HT-29 (cell line): ENCODE measurements around the gene CELF2. TPM values are rescaled to one million over a fixed set of nuclear protein-coding genes. Genes with fewer than 3 reads are reported as not detected.
"Not testable (repeated sequence)": the region's sequence is repeated elsewhere in the genome, so short reads cannot be mapped to it uniquely, and the experiment has no call there.

Experiments
- DNase-seq: peaks from one replicate; pipeline ENCODE4 v3.0.0-alpha.2; 2015; ENCODE audit warnings: low spot score
- total RNA-seq: library from RNA; depleted of rRNA; stranded (reverse); fragments of >200 nt; shearing (Covaris generic); gene quantifications from 2 replicates; pipeline ENCODE4 v1.2.3, GENCODE V29; 2014

Gene CELF2
- total RNA-seq, 1 experiment from 2014 or later: not detected

DNA sequence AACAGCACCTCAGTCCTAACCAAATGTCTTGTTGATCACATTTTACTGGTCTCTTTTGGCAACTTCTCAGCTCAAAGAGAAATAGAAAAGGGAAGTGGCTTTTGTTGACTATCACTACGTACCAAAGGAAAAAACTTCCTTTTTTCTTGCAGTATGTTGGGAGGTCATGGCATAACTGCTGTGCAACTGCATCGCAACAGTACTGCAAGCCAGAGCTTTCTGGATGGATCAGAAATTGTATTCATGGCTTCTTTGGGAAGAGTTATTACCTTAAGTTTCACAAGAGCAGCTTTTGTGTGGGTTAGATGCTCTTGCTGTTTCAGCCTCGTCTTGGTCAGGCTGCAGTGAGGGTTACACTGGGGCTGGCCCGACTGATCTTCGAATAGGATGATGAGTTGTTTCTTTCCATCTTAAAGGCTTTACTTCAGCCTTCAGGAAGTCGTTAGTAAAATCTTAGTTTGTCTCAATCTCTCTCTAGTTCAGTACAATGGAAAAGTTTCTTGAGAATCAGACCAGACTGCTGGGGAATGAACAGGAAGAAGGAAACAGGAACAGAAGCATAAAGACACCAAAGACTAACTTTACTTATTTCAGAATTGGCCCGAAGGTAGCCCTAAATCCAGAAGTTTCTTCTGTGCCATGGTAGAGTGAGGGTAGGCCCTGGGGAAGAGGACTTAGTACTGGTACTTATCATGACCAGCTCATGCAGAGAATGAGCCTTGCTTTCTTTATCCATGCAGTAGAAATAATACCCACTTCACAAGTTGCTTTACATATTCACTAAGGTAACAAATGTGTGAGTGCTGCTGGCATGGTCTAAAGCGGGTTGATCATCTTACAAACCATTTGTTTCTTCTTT, 153.6 kb downstream of the CELF2 start:
- DNase-seq: no peak

DNA sequence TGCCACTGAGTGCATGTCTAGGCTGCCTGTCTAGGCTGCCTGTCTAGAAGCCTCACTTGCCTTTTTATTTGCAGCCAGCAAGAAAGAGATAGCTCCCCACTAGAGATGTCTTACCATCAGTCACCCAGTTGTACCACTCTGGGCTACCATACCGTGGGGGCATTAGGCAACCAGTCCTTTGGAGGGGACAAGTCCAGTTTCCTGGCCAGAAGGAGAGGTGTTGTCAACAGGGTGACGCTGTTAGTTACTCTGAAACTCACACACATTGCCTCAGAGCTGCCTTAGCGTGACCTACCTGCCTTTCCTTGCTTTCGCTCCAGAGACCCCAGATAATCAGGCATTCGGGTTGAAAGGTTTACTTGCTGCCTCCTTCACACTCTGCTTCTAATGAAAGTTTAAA, 155.4 kb downstream of the CELF2 start:
- no peak for DNase-seq

DNA sequence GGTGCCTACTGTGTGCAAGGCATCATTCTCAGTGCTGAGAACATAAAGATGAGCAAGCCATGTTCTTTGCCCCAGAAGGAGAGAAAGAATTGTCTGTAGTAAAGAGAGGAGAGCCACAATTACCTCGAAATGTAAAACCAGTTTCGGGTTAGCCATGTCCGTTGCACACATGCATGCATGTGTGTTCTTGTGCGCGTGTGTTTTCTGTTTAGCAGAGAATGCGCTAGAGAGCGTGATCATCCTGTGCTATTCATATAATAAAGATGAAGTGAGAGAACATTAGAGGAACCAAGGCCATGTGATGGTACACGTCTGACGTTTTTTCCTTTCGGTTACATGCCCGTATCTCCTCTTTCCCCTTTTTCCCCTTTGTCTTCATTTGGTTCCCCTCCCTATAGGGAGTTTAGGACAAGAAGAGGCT, 158.2 kb downstream of the CELF2 start:
- no peak for DNase-seq

DNA sequence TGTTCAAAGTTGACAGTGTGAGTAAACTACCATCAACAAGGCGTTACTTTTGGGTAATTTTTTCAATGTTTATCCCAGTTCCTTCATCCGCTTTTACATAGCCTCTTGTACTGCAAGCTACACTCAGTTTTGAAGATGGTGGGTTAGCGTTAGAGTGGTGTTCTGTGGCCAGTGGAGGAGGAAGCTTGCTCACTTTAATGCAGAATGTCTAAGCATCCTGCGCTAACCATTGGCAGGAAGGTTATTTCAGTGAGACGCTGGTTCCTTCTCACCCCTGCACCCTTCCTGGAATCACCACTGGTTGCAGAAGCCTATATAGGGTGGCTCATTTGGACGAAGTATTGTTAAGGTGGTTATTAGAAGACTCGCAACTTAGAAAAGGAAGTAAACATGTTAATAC, 159.1 kb downstream of the CELF2 start:
- DNase-seq: no peak

DNA sequence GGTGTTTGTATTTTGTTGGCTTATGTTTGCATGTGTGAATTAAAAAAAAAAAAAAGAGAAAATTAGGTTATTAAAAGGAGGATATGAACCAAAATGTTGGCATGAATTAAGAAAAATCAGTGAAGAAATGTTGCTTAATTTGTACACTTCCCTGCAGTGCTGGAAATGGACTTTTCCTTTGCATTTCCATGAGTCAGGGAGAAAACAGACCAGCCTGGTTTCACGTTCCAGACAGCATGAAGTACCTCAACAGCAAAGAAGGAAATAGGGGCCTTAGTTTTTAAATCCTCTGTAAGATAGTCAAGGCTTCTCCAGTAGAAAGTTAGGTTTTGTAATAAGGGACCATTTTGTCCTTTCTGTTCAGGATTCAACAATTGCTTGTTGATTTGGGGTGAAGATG, 159.7 kb downstream of the CELF2 start:
- DNase-seq: no peak

- DNase-seq: no peak
These were observed 160.3 kb downstream of the CELF2 start for GRCh38 chr10:11177926-11178471.

DNA sequence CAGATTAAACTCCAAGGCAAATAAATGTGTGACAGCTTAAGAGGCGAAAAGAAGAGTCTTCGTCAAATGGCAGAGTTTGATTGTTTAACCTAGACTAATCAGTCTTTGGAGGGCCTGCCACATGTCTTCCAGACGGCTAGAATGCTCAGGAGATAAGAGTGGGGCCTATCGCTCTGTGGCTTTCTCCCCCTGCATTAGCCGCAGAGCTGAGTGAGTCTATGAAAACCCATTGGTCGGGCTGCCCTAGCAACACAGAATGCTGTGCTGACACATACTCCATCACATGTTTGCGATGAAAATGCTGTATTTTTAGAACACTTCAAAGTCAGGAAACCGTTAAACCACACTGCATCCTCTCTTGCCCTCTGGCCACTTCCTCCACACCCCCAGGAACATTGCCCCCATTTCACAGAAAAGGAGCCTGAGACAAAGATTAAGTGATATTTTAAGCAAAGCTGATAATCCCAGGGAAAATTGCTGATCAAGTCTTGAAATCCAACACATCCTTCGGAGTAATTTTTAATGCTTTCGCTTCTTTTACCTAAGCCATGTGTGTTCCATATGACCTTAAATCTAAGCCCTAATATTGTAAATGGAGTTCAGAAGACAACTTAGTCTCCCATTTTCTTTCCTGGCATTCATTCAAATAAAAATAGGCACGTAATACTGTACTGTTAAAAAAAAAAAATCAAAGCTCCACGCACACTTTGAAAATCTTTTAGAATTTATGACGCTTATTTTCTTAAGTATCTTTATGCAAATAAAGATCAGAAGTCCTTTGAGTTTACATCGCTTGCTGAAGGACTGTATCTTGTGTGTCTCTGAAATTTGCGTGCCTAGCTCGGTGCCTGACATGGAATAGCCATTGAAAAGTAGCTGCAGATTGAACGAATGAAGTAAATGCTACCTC, 161.2 kb downstream of the CELF2 start:
- DNase-seq: no peak

- DNase-seq: no peak
These were observed 161.9 kb downstream of the CELF2 start for GRCh38 chr10:11179516-11180105.

GRCh38 chr10:11180228-11180627, 162.6 kb downstream of the CELF2 start:
- DNase-seq: no peak

- no peak for DNase-seq
These were observed 164.3 kb downstream of the CELF2 start for GRCh38 chr10:11181978-11182377.

- no peak for DNase-seq
These were observed 165.3 kb downstream of the CELF2 start for GRCh38 chr10:11183015-11183414.

DNA sequence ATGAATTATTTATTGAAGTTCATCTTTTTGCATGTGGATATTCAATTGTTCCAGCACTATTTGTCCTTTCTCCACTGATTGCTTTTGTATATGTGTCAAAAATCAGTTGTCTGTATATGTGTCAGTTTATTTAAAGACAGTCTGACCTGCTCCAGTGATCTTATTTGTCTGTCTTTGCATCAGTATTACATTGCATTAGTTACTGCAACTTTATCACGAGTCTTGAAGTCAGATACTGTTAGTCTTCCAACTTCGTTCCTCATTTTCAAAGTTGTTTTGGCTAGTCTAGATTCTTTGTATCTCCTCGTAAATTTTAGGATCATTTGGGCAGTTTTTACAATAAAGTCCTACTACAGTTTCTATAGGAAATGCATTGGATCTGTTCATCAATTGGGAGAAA, 166.4 kb downstream of the CELF2 start:
- no peak for DNase-seq

- DNase-seq: not testable (repeated sequence)
These were observed 167.5 kb downstream of the CELF2 start for GRCh38 chr10:11185128-11185665.

- DNase-seq: no peak
These were observed 168.7 kb downstream of the CELF2 start for GRCh38 chr10:11186374-11186773.

GRCh38 chr10:11189582-11190376, 172.1 kb downstream of the CELF2 start:
- DNase-seq: no peak

- DNase-seq: no peak
These were observed 173.5 kb downstream of the CELF2 start for GRCh38 chr10:11191190-11191589.

DNA sequence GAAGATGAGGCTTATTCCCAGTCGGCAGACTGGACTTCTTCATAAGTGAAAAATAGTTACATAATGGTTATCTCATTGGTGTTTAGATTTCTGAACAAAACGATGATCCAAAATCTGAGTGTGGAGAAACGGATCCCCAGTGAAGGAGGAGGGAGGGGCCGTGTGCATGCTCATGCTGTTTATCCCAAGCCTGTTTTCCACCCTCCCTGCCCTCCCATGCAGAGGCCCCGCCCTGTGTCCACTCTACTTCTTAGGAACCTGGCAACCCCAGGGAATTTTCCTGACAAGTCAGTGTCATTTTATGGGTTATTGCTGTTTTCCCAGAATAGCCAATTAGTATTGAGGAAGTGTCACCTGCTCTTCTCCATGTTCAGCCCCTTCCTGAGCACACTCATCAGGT, 174.0 kb downstream of the CELF2 start:
- no peak for DNase-seq

- no peak for DNase-seq
These were observed 174.8 kb downstream of the CELF2 start for GRCh38 chr10:11192304-11193000.

DNA sequence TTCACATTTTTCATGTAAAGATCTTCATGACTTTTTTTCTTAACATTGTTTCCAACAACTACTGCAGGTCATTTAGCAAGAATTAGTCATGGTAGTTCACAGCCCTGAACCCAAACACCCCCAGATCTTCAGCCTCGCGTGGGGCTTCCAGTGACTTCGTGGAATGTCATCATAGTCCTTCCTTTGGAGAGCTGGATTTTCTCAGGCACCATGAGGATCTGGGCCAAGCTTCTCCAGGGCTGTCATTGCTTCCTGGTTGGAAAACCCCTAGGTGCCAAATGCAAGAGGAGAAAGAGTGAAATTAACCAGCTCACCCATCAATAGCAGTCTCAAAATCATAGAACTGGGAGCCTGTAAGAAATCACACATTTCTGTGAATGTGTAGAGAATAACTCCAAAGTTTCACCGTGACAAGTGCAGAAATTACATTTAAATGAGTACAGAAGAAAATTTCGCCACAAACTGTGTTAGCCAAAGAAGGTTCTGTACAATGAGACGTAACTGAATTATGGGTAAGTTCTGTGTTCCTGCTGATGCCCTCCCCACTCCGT, 175.4 kb downstream of the CELF2 start:
- DNase-seq: no peak
